SHP77 (cell line): Measurements from ENCODE around the gene IPO5.
"Not testable (repeated sequence)": the region's sequence is repeated elsewhere in the genome, so short reads cannot be mapped to it uniquely, and the experiment has no call there.

Experiments
- DNase-seq, 2 experiments: peaks; one replicate each; lab custom pipeline; 2025; lab: John Stamatoyannopoulos, UW

Gene IPO5

DNA sequence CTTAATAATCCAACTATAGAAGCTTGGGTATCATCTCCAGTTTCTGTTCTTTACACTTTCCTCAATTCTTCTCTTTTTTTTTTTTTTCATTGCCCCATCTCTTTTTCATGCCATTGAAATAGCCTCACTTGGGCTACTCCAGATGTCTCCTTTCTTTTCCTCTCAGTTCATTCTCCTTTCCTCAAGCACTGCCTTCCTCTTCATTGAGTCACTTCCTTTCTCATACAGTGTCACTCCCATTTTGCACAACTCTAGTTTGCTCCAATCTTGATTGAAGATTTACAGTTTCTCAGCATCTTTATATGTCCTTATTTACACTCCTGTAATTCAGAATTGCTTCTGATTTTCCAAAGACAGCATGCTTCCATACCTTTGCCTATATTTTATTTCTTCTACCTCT, 61.3 kb downstream of the IPO5 start:
- no peak for DNase-seq

DNA sequence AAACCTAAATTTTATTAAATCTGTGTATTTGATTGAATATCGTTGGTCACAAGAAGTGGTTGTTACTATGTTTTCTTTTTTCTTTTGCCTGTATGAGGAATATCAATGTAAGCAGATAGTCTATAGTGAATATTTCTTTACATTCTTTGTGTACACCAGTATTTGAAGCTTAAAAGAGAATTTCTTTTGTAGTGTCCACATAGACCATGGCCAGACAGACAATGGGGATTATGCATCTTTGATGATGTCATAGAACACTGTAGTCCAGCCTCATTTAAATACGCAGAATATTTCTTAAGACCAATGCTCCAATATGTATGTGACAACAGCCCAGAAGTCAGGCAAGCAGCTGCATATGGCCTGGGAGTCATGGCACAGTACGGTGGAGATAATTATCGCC, 64.8 kb downstream of the IPO5 start:
- DNase-seq, result no peak

DNA sequence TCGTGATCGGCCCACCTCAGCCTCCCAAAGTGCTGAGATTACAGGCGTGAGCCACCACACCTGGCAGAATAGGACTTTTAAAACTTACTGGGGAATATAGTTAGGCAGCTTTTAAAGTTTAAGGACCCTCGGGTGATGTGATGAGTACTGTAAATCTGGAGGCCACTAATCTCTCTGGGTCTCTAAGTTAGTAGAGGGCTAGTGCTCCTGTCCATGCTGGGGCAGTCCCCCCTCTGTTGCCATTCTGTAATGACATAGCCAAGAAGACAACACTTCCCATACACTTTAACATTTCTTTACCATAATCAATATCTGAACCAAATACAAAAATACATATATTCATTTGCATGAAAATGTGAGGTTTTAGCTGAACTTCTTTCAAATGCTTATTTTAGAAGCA, 65.7 kb downstream of the IPO5 start:
- DNase-seq, result no peak

DNA sequence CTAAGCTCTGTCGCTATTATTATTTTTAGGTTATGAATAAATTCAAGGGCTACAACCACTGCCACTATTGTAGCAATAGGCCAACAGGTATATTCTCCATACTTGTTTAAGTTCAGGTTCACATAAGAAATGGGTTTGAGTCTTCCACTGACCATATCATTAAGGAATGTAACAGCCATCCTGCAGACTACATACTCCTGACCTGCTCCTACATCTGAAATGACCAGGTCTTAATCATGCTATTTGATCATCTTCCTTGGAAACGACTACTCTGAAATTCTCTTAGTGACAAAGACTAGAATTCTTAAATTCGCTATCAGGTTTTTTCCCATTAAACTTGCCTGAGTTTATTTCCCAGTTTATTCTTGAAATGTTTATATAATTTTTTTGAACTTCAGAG, 66.8 kb downstream of the IPO5 start:
- no peak for DNase-seq

DNA sequence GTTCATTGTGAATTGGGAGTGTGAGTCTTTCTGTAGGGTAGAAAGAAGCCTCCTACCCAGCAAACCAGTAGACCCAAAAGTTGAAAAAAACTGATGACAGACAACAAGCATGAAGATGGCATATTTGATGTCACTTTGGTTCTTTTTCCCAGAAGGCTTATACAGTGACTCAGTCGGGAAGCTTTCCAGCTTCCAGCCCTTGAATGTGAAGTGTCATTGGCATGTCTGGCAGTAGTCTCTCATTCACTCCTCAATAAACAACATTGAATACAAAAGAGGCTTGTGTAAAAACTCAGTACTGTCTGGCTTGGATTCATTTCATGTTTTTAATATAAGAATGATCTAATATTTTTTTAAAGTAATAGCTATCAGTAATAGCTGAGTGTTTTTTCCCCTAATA, 68.7 kb downstream of the IPO5 start:
- DNase-seq, result no peak

DNA sequence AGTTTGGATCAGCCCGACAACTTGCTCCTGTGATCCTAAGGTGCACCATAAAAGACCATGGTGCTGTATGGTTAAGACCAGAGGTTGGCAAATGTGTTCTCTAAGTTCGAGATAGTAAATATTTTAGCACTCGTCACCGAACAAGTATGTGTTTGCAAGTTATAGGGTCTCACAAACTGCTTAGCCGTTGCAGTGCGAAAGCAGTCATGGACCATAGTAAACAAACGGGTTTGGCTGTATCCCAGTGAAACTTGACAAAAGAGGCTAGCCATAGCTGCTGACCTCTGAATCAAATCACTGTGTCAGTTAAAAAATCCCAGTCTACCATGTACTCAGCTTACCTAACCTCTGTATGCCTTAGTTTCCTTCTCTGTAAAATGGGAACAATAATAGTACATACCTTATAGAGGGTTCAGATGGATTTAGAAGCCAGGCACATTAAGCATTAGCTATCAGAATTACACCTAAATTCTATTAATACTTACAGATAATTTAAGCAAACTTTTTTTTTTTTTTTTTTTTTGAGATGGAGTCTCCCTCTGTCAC, 72.1 kb downstream of the IPO5 start:
- no peak for DNase-seq

DNA sequence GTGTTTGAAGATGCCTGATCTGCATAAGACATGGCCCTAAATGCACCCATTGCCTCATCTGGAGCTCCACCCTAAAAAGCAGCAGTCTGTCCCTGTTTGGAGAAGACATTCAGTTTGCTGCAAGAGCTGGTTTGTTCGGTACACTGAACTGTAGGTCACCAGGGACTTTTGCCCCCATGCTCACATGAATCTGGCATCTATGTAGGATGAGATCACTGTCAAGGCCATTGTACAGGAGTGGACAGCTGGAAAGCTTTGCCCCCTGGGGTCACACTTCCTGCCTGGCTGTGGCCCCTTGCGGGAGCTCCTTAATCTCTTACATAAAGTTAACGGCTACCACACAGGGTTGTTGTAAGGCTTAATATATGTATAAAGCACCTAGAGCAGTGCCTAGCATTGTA, 73.0 kb downstream of the IPO5 start:
- DNase-seq, result no peak

DNA sequence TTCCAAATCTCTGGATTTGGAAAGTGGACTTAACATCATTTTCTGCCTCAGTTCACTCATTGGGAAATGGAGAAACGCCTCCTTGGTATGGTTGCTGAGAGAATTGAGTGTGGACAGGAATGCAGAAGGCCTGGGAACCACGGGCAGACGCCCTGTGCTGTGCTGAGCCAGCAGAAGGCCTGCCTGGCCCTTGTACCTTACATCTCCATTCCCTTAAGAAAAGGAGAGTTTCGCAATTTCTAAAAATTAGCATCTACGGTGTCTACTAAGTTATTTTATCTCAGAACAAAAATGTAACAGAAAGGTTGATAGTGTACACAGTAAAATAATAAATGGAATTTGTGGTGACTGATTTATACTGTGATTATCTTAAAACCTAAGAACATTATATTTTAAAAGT, 78.7 kb downstream of the IPO5 start:
- DNase-seq, result no peak

DNA sequence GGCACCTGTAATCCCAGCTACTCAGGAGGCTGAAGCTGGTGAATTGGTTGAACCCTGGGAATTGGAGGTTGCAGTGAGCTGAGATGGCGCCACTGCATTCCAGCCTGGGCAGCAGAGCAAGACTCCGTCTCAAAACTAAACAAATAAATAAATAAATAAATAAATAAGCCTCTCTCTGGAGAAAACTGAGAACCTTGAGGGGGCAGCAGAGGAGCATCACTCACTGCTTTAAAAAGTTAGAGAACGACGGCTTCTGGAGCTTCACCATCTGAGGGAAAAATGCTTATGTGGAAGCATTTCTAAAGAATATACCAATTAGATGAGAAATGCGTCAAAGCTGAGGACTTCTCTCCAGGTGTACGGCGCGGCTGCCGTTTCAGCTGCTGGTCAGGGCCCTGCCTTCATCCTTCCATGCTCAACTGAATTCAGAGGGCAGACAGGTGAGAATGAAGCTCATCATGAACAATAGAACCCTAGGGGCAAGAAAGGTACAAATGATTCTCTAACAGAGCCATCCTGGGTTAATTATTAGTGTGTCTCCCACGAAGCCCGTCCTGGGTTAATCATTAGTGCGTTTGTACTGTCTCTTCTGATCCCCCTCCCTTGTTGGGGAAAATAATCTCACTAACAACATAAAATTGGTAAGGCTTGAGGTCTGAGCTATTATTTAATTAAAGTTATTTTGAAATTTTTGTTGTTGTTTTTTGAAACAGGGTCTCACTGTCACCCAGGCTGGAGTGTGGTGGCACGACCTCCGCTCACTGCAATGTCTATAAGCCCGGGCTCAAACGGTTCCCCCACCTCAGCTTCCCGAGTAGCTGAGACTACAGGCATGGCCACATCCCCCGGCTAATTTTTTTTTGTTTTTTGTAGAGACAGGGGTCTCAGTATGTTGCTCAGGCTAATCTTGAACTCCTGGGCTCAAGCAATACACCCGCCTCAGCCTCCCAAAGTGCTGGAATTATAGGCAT, 80.1 kb downstream of the IPO5 start:
- peak; percentile 40 to 51 for DNase-seq

DNA sequence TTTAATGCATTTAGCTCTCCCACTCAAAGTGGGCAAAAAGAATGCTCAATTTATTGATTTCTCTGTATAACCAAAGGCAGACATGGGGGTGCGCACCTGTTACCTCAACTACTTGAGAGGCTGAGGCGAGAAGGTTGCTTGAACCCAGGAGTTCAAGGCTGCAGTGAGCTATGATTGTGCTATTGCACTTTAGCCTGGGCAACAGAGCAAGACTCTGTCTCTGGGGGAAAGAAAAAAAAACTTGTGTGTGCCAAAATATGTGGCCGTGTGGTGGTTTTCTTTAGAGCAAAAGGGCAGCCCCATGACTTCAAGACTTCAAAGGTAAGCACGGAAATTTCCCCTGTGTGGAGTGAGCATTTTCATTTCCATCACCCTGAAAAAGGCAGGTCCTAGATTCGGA, 81.9 kb downstream of the IPO5 start:
- DNase-seq, result no peak

DNA sequence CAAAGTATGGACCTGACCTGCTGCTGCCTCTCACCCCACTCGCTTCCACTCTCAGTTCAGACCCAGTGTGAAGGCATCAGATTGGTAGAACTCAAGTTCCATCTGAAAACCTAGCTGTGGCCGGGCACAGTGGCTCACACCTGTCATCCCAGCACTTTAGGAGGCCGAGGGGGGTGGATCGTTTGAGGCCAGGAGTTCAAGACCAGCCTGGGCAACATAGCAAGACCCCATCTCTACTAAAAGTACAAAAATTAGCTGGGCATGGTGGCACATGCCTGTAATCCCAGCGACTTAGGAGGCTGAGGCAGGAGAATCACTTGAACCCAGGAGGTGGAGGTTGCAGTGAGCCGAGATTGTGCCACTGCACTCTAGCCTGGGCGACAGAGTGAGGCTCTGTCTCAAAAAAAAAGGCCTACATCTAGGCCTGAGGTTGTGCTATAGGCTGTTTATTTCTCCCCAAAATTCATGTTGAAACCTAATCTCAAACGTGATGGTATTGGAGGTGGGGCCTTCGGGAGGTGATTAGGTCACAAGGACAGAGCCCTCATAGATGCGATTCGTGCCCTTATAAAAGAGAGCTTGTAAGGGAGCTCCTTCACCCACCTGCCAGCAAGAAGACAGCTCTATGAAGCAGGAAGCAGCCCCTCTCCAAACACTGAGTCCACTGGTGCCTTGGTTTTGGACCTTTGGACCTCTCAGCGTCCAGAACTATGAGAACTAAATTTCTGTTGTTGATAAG, 83.3 kb downstream of the IPO5 start:
- DNase-seq, result not testable (repeated sequence)

DNA sequence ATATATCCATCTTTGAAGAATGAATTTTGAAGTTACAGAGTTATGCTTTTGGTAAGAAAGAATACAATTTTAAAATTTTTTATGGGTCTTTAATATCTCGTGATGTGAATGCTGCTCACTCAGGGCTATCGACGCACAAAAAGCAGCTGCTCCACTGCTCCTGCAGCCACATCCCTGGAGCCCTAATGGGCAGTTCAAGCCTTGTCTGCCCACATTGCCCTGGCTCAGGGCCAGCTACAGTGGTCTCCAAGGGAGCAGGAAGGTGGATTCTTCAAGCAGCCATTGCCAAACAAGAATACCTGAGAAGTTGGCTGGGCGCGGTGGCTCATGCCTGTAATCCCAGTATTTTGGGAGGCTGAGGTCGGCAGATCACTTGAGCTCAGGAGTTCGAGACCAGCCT, 85.8 kb downstream of the IPO5 start:
- DNase-seq, result no peak

DNA sequence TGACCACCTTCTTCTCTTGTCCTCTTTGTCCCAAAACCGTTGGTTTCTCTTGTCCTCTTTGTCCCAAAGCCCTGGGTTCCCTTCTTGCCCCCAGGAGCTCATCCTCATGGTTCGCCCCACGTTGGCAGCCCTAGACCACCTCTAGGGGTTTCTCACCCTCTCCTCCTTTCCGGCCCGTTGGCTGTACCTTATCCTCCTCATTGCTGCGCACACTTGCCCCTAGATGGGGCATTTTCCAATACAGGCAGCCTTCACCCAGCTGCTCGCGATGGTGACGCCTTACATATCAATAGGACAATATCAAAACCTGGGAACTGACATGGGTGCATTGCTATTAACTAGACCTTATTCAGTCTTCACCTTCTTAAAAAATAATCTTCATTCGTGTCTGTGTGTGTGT, 86.5 kb downstream of the IPO5 start:
- DNase-seq, result no peak

DNA sequence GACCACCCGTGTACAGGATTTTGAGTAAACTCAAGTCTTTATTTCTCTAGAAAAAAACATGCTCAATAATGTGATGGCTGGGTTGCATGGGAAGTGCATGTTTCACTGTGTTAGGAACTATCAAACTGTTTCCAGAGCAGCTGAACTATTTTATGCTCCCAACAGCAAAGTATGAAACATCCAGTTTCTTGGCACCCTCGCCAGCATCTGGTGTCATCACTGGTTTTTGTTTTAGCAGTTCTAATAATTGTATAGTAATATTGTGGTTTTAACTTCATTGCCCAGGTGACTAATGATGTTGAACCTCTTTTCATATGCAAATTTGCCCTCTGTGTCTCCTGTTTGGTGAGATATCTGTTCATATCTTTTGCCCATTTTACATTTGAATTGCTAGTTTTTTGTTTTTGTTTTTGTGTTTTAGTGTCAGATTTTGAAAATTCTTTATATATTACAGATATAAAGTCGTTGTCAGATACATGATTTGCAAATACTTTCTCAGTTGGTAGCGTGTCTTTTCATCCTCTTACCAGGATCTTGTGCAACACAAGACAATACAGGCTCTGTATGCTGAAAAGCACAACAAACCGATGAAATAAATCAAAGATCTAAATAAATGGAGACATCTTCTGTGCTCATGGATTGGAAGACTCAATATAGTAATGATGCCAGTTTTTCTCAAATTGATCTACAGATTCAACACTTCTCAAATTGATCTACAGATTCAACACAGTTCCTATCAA, 87.8 kb downstream of the IPO5 start:
- DNase-seq, result no peak

DNA sequence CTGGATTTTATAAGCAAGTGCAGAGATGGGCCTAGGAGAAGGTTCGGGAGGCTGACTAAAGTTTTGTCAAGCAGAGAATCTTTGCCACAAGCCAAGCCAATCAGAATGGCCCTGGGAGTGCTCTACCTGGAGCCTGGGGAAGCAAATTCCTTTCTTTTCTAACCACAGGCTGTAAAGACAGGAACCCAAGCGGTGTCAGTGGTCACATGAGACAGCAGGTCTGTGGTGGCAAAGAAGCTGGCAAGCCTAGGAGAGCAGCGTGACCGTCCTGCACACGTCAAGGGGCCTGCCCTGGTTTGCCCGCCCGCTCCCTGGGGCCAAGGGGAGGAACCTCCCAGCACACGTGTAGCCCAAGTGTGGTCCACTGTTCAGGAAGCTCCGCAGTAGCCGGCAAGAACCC, 90.8 kb downstream of the IPO5 start:
- DNase-seq, result no peak

DNA sequence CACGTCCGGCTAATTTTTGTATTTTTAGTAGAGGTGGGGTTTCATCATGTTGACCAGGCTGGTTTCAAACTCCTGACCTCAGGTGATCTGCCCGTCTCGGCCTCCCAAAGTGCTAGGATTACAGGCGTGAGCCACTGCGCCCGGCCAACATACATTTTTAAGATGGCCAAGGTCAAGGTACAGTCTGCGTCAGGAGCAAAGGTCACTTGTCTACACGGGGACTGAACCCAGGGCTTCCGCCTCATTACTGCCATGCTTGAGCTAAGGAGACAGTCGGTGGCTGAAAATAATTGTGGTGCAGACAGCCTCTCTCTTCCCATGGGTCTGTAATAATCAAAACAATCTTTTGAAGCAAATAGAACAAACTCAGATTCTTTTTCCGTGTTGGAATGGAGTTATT, 94.3 kb downstream of the IPO5 start:
- DNase-seq, result not testable (repeated sequence)

DNA sequence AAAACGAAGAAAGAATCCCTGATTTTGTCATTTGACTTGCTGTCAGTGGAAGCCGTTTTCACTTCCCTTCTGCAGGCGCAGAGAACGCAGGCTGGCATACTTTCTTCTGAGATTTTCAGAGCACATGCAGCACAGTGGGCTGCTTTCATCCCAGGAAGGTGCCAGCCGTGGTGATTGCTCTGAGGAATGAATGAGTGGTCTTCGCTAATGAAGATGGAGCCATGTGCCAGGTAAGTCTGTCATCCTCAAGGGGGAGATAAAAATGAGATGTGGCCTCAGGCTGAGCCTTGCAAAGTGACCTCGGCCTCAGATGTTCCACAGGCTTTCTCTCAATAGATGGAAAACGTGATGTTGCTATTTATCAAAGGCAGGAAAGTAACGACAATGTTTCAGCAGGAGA, 94.8 kb downstream of the IPO5 start:
- DNase-seq, result no peak

DNA sequence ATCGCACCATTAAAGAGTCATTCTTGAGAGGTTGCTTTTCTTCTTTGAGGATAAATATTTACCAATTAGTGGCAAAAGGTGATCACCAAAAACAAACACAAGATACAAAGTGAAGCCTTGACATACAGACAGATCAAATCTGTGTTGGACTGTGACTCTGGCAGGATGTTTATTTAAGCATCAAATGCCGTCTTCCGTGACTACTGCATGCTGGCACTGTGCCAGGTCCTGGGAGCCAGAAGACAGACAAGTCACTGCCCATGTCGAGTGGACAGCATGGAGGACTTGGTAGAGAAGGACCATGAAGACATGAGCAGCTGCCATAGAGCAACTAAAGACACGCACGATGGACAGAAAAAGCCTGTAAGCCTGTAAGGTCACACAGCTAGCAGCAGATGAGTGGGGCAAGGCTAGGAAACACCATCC, 96.6 kb downstream of the IPO5 start:
- DNase-seq, result peak; percentile 87

DNA sequence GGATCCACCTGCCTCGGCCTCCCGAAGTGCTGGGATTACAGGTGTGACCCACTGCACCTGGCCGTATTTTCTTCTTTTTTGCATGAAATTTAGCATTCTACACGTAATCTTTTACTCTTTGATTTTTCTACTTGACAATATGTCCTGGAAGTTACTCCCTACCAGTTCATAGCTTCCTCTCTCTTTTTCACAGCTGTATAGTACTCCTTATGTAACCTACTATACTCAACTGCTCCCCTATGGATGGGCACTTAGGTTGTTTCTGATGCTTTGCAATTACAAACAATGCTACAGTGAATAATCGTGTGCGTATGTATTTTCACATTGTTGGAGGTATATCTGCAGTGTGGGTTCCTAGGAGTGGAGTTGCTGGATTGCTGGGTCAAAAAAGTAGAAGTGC, 98.9 kb downstream of the IPO5 start:
- DNase-seq, result no peak

DNA sequence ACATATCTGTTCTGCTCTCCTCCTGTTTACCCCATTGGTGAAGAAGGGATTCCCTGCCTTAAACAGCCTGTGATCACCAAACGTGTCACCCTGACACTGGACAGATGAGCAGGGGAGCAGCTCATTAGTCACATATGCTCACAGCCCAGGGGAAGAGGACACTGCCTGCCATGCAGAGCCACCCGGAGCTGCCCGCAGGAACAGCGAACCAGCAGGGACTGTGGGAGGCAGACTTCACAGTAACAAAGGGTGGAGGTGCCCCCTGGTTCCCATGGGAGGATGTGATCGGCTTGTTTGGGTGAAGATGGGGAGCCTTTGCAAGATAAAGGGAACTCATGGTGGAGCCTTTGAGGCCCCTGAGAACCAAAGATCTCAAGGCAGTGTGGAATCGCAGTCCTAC, 100.8 kb downstream of the IPO5 start:
- DNase-seq, result no peak

DNA sequence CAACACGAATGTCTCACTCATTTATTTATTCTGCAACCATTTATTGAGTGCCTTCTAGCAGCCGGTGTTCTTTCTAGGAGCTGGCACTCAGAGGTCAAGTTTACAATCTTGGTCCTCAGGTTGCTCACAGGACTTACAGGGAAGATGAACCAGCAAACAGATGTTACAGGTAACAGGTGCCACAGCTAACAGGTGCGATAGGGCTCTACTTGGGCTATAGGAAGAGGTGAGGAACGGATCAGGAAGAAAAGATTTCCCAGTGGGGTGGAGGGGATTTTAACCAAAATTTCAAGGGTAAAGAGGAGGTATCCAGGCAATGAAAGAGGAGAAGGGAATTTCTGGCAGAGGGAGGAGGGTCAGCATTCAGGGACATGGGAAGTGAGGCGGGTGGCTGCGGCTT, 102.1 kb downstream of the IPO5 start:
- DNase-seq, result no peak

DNA sequence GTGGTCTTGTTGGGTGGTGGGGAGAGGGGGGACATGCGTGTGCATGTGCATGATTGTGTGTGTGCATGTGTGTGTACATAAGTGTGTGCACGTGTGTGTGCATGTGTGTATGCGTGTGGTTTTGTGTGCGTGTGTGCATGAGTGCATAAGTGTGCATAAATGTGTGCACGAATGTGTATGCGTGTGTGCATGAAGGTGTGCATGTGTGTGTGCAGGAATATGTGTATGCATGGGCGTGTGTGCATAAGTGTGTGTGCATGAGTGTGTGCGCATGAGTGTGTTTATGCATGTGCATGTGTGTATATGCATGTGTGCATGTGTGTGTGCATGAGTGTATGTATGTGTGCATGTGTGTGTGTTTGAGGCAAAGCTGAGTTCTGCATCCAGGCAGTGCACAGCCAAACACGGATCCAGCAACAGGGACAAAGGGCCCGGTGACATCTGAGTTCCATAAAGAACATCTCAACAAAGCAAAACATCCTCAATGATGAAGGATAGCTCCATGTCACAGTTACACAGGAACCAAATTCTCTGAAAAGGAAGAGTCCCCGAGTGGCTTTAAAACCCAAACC, 103.5 kb downstream of the IPO5 start:
- no peak for DNase-seq
